Neuronal stem cell (in vitro differentiated cells): Measurements from ENCODE around the gene SH3TC2.

Source experiments
- DNase-seq: peaks from one replicate; pipeline ENCODE4 v3.0.0-alpha.2; 2013; ENCODE audit warnings: low spot score
- H2AFZ ChIP-seq: one replicate; pipeline ENCODE4 v1.6.1; 2013; ENCODE audit warnings: mild to moderate bottlenecking, low read length, inconsistent platforms
- H2AK5ac ChIP-seq: 2 replicates; pipeline ENCODE4 v1.6.1; 2013; ENCODE audit warnings: low read depth, mild to moderate bottlenecking, inconsistent platforms, low read length, moderate library complexity, mixed read lengths
- H2BK120ac ChIP-seq: 2 replicates; pipeline ENCODE4 v1.6.1; 2013; ENCODE audit warnings: low read depth, mild to moderate bottlenecking, inconsistent platforms, low read length, moderate library complexity, mixed read lengths
- H2BK12ac ChIP-seq: one replicate; pipeline ENCODE4 v1.6.1; 2013; ENCODE audit warnings: low read length, inconsistent platforms
- H2BK15ac ChIP-seq: 2 replicates; pipeline ENCODE4 v1.6.1; 2013; ENCODE audit warnings: mild to moderate bottlenecking, low read length, inconsistent platforms, mixed read lengths
- H2BK5ac ChIP-seq: one replicate; pipeline ENCODE4 v1.6.1; 2013; ENCODE audit warnings: inconsistent platforms, mild to moderate bottlenecking, low read length, moderate library complexity
- H3K14ac ChIP-seq: one replicate; pipeline ENCODE4 v1.6.1; 2013; ENCODE audit warnings: low read length, inconsistent platforms
- H3K18ac ChIP-seq: 2 replicates; pipeline ENCODE4 v1.6.1; 2013; ENCODE audit warnings: low read length, inconsistent platforms
- H3K23ac ChIP-seq: 2 replicates; pipeline ENCODE4 v1.6.1; 2013; ENCODE audit warnings: low read depth, mild to moderate bottlenecking, mixed read lengths, low read length, inconsistent platforms; ENCODE audit not compliant: poor library complexity
- H3K27ac ChIP-seq: replicated peaks from 3 replicates; pipeline ENCODE4 v1.5.1; 2013; ENCODE audit warnings: low read length, inconsistent platforms
- H3K27me3 ChIP-seq, 3 experiments: 2 replicates each; pipeline ENCODE4 v1.6.1; 2013; ENCODE audit warnings: low read length in 3 of 3, mild to moderate bottlenecking in 2 of 3, inconsistent platforms in 1 of 3, low read depth in 1 of 3, mixed read lengths in 1 of 3, moderate library complexity in 1 of 3; ENCODE audit not compliant: control insufficient read depth in 3 of 3, insufficient read depth in 3 of 3
- H3K36me3 ChIP-seq, 2 donors: replicated peaks in 1 of 2; 2 replicates each; pipeline ENCODE4 v1.6.1; 2013; ENCODE audit warnings: low read length in 2 of 2; ENCODE audit not compliant: control insufficient read depth in 2 of 2, insufficient read depth in 2 of 2
- H3K4ac ChIP-seq: 2 replicates; pipeline ENCODE4 v1.6.1; 2013; ENCODE audit warnings: inconsistent platforms, mild to moderate bottlenecking, low read length, moderate library complexity
- H3K4me1 ChIP-seq, 2 donors: 1 replicate in 1 of 2; 2 replicates in 1 of 2; pipeline ENCODE4 v1.6.1; 2013; ENCODE audit warnings: low read length in 2 of 2, low read depth in 1 of 2; ENCODE audit not compliant: control insufficient read depth in 2 of 2, insufficient read depth in 1 of 2
- H3K4me2 ChIP-seq: one replicate; pipeline ENCODE4 v1.6.1; 2013; ENCODE audit warnings: mild to moderate bottlenecking, low read length, inconsistent platforms; ENCODE audit not compliant: insufficient read depth, poor library complexity, severe bottlenecking
- H3K4me3 ChIP-seq, 2 donors: 2 replicates each; pipeline ENCODE4 v1.5.1; 2013; ENCODE audit warnings: low read length in 2 of 2, mild to moderate bottlenecking in 2 of 2, inconsistent platforms in 1 of 2, moderate library complexity in 1 of 2
- H3K79me1 ChIP-seq: one replicate; pipeline ENCODE4 v1.6.1; 2013; ENCODE audit warnings: low read depth, mild to moderate bottlenecking, inconsistent platforms, low read length, moderate library complexity
- H3K9ac ChIP-seq: one replicate; pipeline ENCODE4 v1.6.1; 2013; ENCODE audit warnings: mild to moderate bottlenecking, low read depth, low read length, inconsistent platforms; ENCODE audit not compliant: poor library complexity
- H3K9me3 ChIP-seq, 2 donors: replicated peaks in 1 of 2; 2 replicates each; pipeline versions ENCODE3 to v1.6.1; 2013; ENCODE audit warnings: low read length in 2 of 2, mild to moderate bottlenecking in 2 of 2, inconsistent platforms in 1 of 2, low read depth in 1 of 2, mixed read lengths in 1 of 2, moderate library complexity in 1 of 2; ENCODE audit not compliant: control insufficient read depth in 2 of 2, insufficient read depth in 1 of 2
- H4K8ac ChIP-seq: one replicate; pipeline ENCODE4 v1.6.1; 2013; ENCODE audit warnings: low read depth, mild to moderate bottlenecking, inconsistent platforms, low read length, moderate library complexity
- H4K91ac ChIP-seq: one replicate; pipeline ENCODE4 v1.6.1; 2013; ENCODE audit warnings: low read length, low read depth, mild to moderate bottlenecking, inconsistent platforms; ENCODE audit not compliant: poor library complexity
- WGBS, 2 donors: extraction: QIAGEN DNeasy Blood & Tissue Kit; methylation state at CpG; one replicate each; pipeline ENCODE4 v1.1.7; 2013; ENCODE audit warnings: missing lambda C conversion rate in 2 of 2, mixed read lengths in 1 of 2; ENCODE audit not compliant: insufficient read length in 2 of 2, insufficient replicate concordance in 1 of 2; ENCODE audit errors: extremely low coverage in 2 of 2; 5-methylcytosine and 5-hydroxymethylcytosine counted together

The SH3TC2 gene

DNA sequence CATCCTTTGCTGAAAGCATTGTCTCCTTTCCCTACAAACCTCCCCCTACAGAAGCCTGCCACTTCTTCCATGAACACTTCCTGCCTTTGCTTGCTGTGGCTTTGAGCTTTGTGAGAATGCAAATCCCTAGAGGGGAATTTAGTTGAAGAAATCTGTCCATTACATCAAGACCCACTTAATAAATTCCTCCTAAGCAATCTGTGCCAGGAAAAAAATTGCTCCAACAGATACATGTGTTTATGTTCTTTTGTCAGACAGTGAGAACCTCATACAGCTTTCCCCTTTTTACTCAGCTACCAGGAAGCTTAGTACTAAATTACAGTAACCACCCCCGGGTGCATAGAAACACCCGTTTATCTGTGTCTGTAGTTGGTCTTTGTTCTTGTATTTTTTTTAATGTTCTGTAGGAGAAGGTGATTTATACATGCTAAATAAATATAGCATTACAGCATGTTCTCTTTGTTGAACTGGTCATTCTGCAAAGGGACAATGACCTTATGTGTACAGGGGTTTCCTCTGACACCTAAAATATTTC lies 43.9 kb downstream of the SH3TC2 start:
- Histone ChIP-seq H3K9ac (no peak overlapping the region), H2AFZ (no peak overlapping the region), H2BK12ac (no peak overlapping the region), H3K36me3 (no peaks in the 10 kb centered on the region), H2AK5ac (no peak overlapping the region), H4K91ac (no peak overlapping the region), H3K79me1 (no peaks in the 10 kb centered on the region), H4K8ac (no peak overlapping the region), H3K4ac (no peak overlapping the region), H3K4me3 (no peak overlapping the region), H3K9me3 (no peaks in the 10 kb centered on the region), H2BK5ac (no peak overlapping the region), H2BK15ac (no peak overlapping the region), H3K27ac (no peak overlapping the region), H2BK120ac (no peak overlapping the region), H3K14ac (no peak overlapping the region), H3K4me2 (no peak overlapping the region), H3K4me1 (no peaks in the 10 kb centered on the region), H3K18ac (no peak overlapping the region), H3K27me3 (no peaks in the 10 kb centered on the region), H3K23ac (no peak overlapping the region)
- no peak for DNase-seq
- WGBS, 2 donors = no CpG with 5 or more reads among the region's 2 CpGs

DNA sequence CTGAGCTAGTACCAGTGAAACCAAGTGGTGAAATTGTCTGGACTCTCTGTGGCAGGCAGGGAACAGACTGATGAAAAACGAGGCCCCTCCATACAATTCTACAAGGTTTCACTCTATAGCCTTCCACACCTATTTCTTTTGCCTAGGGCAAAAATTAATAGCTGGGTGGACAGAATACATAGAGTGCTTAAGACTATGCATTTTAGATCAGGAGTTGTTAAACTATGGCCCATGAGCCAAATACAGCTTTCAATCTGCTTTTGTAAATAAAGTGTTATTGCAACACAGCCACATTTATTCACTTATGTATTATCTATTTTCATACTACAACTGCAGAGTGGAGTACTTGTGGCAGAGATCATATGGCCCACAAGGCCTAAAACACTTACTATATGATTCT lies 45.2 kb downstream of the SH3TC2 start:
- Histone ChIP-seq H3K14ac (no peak overlapping the region), H3K9ac (no peak overlapping the region), H3K79me1 (no peaks in the 10 kb centered on the region), H2BK15ac (no peak overlapping the region), H4K91ac (no peak overlapping the region), H3K4me2 (no peak overlapping the region), H2AFZ (no peak overlapping the region), H3K4me1 (no peaks in the 10 kb centered on the region), H3K23ac (no peak overlapping the region), H3K4ac (no peak overlapping the region), H2BK120ac (no peak overlapping the region), H2BK5ac (no peak overlapping the region), H2AK5ac (no peak overlapping the region), H3K9me3 (no peaks in the 10 kb centered on the region), H3K27ac (no peak overlapping the region), H4K8ac (no peak overlapping the region), H2BK12ac (no peak overlapping the region), H3K4me3 (no peak overlapping the region), H3K27me3 (no peaks in the 10 kb centered on the region), H3K36me3 (no peaks in the 10 kb centered on the region), H3K18ac (no peak overlapping the region)
- no CpG with 5 or more reads among the region's 1 CpG for WGBS, 2 donors
- DNase-seq = no peak

DNA sequence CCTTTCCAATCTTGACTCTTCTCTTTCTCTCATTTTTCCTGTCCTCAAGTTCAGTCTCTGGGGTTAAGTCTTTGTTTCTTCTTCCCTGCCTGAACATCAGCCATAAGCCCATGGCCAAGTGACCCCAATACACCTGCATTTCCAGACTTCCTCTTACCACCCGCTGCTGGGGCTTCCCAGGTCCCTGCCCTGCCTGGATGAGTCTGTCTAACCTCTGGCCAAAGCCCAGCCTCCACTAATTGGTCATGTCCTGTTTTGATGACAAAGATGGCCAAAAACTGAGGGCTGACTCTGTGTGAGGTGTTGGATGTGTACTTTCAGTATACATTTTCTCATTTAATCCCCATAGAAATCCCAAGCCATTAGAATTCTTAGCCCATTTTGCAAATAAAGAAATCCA lies 47.3 kb downstream of the SH3TC2 start:
- Histone ChIP-seq H3K79me1 (no peaks in the 10 kb centered on the region), H3K9ac (no peak overlapping the region), H2BK120ac (no peak overlapping the region), H3K23ac (no peak overlapping the region), H2BK15ac (no peak overlapping the region), H4K8ac (no peak overlapping the region), H3K4ac (no peak overlapping the region), H2BK5ac (no peak overlapping the region), H4K91ac (no peak overlapping the region), H3K27ac (no peak overlapping the region), H2BK12ac (no peak overlapping the region), H3K9me3 (no peaks in the 10 kb centered on the region), H3K4me3 (no peak overlapping the region), H3K4me1 (no peaks in the 10 kb centered on the region), H3K27me3 (no peaks in the 10 kb centered on the region), H3K14ac (peak overlapping the region; percentile 9), H3K18ac (no peak overlapping the region), H3K36me3 (no peaks in the 10 kb centered on the region), H2AFZ (no peak overlapping the region), H2AK5ac (no peak overlapping the region), H3K4me2 (no peak overlapping the region)
- no peak for DNase-seq
- no CpG with 5 or more reads among the region's 1 CpG for WGBS, 2 donors

DNA sequence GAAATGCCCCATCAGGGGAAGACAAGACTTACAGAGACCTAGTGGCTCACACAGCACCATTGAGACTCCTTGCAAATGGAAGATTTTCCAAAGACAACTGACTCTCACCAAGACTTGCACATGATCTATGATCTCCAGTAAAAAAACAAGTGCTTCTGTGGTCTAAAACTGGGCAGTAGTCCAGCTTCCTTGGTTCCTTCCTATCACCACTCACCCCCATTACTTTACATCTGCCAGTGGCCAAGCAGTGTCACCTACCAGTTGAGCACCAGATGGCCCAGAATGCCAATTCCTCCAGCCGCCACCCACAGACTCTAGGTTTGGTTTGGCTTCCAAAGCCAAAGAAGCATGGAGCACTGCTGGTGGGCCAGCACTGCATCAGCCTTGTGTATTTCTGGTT lies 47.7 kb downstream of the SH3TC2 start:
- H3K9ac ChIP-seq = no peak overlapping the region
- no peak overlapping the region for H2BK120ac ChIP-seq
- H3K79me1 ChIP-seq = no peaks in the 10 kb centered on the region
- no peaks in the 10 kb centered on the region for H3K27me3 ChIP-seq
- no peak overlapping the region for H2AK5ac ChIP-seq
- H2BK15ac ChIP-seq = no peak overlapping the region
- H3K4ac ChIP-seq = no peak overlapping the region
- H4K91ac ChIP-seq = peak overlapping the region; percentile 65
- H2BK12ac ChIP-seq = no peak overlapping the region
- H3K14ac ChIP-seq = peak overlapping the region; percentile 9
- no peak overlapping the region for H3K18ac ChIP-seq
- no peak overlapping the region for H3K27ac ChIP-seq
- H3K4me2 ChIP-seq = no peak overlapping the region
- no peak overlapping the region for H2AFZ ChIP-seq
- no peaks in the 10 kb centered on the region for H3K9me3 ChIP-seq
- H4K8ac ChIP-seq = no peak overlapping the region
- H3K4me3 ChIP-seq = no peak overlapping the region
- DNase-seq = no peak
- H3K23ac ChIP-seq = no peak overlapping the region
- H3K4me1 ChIP-seq = no peaks in the 10 kb centered on the region
- no peaks in the 10 kb centered on the region for H3K36me3 ChIP-seq
- no peak overlapping the region for H2BK5ac ChIP-seq
- WGBS, 2 donors = no CpG with 5 or more reads among the region's 1 CpG
